Erythroblast (primary cell): Measurements from ENCODE around the gene NHS.
"Not testable (repeated sequence)": the region's sequence is repeated elsewhere in the genome, so short reads cannot be mapped to it uniquely, and the experiment has no call there.

Experiments used
- GATA1 ChIP-seq: IDR thresholded peaks from 2 replicates; pipeline ENCODE4 v1.6.1; 2011; ENCODE audit warnings: low read depth, mild to moderate bottlenecking, control low read depth, low read length, moderate library complexity
- POLR2A ChIP-seq: IDR thresholded peaks from 2 replicates; pipeline ENCODE4 v1.6.1; 2011; ENCODE audit warnings: mild to moderate bottlenecking, low read length

DNA sequence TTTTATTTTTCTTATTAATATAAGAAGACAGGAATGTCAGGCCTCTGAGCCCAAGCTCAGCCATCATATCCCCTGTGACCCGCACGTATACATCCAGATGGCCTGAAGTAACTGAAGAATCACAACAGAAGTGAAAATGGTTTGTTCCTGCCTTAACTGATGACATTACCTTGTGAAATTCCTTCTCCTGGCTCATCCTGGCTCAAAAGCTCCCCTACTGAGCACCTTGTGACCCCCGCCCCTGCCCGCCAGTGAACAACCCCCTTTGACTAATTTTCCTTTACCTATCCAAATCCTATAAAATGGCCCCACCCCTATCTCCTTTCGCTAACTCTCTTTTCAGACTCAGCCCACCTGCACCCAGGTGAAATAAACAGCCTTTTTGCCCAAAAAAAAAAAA is 71.3 kb downstream of the NHS start:
- TF ChIP-seq POLR2A, GATA1: not testable (repeated sequence)
